Uterus (tissue), 4 donors: ENCODE results near the gene PLCL1. TPM values are rescaled to one million over a fixed set of nuclear protein-coding genes. Genes with fewer than 3 reads are reported as not detected.

Experiments used
- DNase-seq, 2 donors: peaks; one replicate each; pipeline ENCODE4 v3.0.0-alpha.2; 2019 to 2020
- H3K27ac ChIP-seq, 2 donors: fragments of 200-600 bp; sonication (generic); 1 replicate in 1 of 2; 2 replicates in 1 of 2; pipeline ENCODE4 v1.5.1; 2016 to 2018
- H3K27me3 ChIP-seq, 2 donors: fragments of 200-600 bp; sonication (generic); one replicate each; pipeline ENCODE4 v1.5.1; 2018 to 2019; ENCODE audit warnings: control low read depth in 1 of 2
- H3K36me3 ChIP-seq, 2 donors: fragments of 200-600 bp; sonication (generic); one replicate each; pipeline ENCODE4 v1.5.1; 2019; ENCODE audit warnings: control low read depth in 1 of 2
- H3K4me1 ChIP-seq, 2 donors: fragments of 200-600 bp; sonication (generic); one replicate each; pipeline ENCODE4 v1.5.1; 2018 to 2019; ENCODE audit warnings: control low read depth in 1 of 2
- H3K4me3 ChIP-seq, 2 donors: fragments of 200-600 bp; sonication (generic); 1 replicate in 1 of 2; 2 replicates in 1 of 2; pipeline ENCODE4 v1.5.1; 2018 to 2019; ENCODE audit warnings: mild to moderate bottlenecking in 1 of 2
- H3K9me3 ChIP-seq, 2 donors: fragments of 200-600 bp; sonication (generic); one replicate each; pipeline ENCODE4 v1.5.1; 2019; ENCODE audit warnings: control low read depth in 1 of 2
- POLR2A ChIP-seq, 2 donors: fragments of 450-650 bp; IDR thresholded peaks; one replicate each; pipeline ENCODE4 v1.6.1; 2016; ENCODE audit warnings: antibody characterized with exemption in 2 of 2, mild to moderate bottlenecking in 1 of 2, moderate library complexity in 1 of 2
- intact Hi-C: fragments of 100-400 bp; cut with DNase I; formaldehyde crosslinking; loops from one replicate; pipeline ENCODE4 v1.15.1; 2023; ENCODE audit warnings: low total_unique reads
- total RNA-seq, 4 donors: library from RNA; depleted of rRNA in 3 of 4; stranded (reverse); fragments of >200 nt in 3 of 4; gene quantifications; one replicate each; pipeline versions ENCODE4 v1.1.0 to v1.2.4, GENCODE V29; 2014 to 2023
- TF ChIP-seq, protein P1 (sequence below), 4 experiments: fragments of 200-600 bp in 2 of 4; fragments of 450-650 bp in 2 of 4; sonication (generic) in 2 of 4; IDR thresholded peaks; one replicate each; pipeline ENCODE4 v1.5.1; 2016 to 2019; ENCODE audit warnings: antibody characterized with exemption in 4 of 4, mild to moderate bottlenecking in 2 of 4, moderate library complexity in 1 of 4
- donor health status: DM: yes; HTN: yes; CAD: no.

The PLCL1 gene
- total RNA-seq, 4 donors from 2014 or later: 7.3 to 32.5 (median 15.0) TPM

DNA sequence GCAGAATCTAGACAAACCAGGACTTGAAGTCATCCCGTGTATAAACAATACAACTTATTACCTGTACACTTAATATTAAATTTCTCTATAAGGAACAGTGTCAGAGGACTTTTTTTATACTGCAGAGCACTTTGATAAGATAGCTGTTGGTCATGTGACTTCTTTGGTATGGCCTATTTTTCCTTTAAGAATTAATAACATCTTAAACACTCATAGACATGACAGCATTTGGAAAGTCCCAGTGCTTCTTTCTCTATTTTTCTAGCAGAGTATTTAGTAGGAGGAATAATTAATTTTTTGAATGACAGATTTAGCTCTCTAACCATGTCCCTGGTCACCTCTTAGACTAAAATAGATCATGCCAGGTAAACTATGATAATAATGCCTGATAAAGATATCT, 59.4 kb downstream of the PLCL1 start:
- Histone ChIP-seq H3K36me3 (no peaks in the 10 kb centered on the region), H3K27ac (no peak overlapping the region), H3K4me3 (no peak overlapping the region), H3K27me3 (no peaks in the 10 kb centered on the region), H3K4me1 (no peaks in the 10 kb centered on the region), H3K9me3 (peaks cover 0 to 2% of the 10 kb centered on the region in 2 donors)
- DNase-seq: no peak
- intact Hi-C loops: no loop called here
- TF ChIP-seq POLR2A (IDR thresholded peaks at IDR 0.05): no peak
- TF ChIP-seq, protein P1, sequence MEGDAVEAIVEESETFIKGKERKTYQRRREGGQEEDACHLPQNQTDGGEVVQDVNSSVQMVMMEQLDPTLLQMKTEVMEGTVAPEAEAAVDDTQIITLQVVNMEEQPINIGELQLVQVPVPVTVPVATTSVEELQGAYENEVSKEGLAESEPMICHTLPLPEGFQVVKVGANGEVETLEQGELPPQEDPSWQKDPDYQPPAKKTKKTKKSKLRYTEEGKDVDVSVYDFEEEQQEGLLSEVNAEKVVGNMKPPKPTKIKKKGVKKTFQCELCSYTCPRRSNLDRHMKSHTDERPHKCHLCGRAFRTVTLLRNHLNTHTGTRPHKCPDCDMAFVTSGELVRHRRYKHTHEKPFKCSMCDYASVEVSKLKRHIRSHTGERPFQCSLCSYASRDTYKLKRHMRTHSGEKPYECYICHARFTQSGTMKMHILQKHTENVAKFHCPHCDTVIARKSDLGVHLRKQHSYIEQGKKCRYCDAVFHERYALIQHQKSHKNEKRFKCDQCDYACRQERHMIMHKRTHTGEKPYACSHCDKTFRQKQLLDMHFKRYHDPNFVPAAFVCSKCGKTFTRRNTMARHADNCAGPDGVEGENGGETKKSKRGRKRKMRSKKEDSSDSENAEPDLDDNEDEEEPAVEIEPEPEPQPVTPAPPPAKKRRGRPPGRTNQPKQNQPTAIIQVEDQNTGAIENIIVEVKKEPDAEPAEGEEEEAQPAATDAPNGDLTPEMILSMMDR (IDR thresholded peaks at IDR 0.05): no peak

DNA sequence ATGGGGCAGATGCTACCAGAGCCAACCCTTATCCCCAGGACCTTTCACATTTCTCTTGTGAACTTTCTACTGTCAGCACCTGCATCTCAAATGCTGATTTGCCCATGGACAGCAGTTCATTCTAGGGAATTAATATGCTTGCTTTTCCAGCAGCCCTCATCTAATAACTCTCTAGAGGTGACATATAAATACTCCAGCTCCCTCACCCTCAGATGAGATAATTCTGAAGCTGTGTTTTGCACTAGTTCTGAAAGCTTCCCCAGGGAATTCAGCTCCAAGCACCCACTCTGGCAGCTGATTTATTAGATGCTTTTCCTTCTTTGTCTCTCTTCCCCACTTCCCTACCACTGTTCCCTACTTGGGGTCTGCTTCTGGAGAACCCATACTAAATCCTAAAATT, 62.1 kb downstream of the PLCL1 start:
- no peak for TF ChIP-seq POLR2A (IDR thresholded peaks at IDR 0.05)
- TF ChIP-seq, protein P1 (IDR thresholded peaks at IDR 0.05): no peak
- intact Hi-C loops: no loop called here
- DNase-seq: no peak
- Histone ChIP-seq H3K27me3 (no peaks in the 10 kb centered on the region), H3K9me3 (no peaks in the 10 kb centered on the region), H3K4me3 (no peak overlapping the region), H3K36me3 (no peaks in the 10 kb centered on the region), H3K27ac (no peak overlapping the region), H3K4me1 (no peaks in the 10 kb centered on the region)

DNA sequence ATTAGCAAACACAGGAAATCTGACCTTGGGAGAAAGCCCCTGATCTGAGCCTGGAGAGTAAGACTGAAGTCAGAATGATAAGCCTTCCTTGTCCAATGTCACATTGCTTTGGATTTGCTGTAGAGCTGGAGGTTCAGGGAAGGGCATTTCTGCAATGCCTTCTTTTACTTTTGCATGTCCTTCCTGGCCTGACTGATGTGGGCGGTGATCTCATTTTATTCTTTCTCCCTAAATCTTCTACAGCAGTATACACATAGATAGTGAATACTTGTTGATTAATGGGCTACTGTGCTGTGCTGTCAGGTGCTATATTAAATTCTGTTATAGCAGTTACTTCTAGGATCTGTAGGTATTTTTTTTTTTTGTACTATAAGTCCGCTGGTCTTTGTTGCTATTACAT, 62.6 kb downstream of the PLCL1 start:
- TF ChIP-seq, protein P1 (IDR thresholded peaks at IDR 0.05): no peak
- no peak for TF ChIP-seq POLR2A (IDR thresholded peaks at IDR 0.05)
- H3K4me3 ChIP-seq: no peak overlapping the region
- no peaks in the 10 kb centered on the region for H3K9me3 ChIP-seq
- no peaks in the 10 kb centered on the region for H3K36me3 ChIP-seq
- H3K4me1 ChIP-seq: no peaks in the 10 kb centered on the region
- intact Hi-C loops: no loop called here
- no peaks in the 10 kb centered on the region for H3K27me3 ChIP-seq
- H3K27ac ChIP-seq: no peak overlapping the region
- DNase-seq: no peak

DNA sequence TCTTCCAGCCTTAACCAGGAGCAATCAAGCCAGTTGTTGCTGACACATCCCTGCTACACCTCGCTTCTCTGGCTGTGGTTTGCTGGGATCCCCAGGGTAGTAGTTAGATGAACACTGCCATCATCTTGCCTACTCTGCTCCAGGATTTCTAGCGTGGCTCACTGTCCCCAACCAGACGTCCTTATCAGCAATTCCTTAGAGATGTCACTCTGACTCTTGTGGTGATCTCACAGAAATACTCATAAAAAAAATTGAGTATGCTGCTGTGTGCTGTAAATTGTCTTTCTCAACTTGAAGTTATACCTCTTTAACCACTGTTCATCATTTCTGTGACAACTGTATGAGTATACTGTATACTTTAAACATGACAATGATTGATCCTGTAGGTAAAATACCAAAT, 63.2 kb downstream of the PLCL1 start:
- H3K9me3 ChIP-seq: no peaks in the 10 kb centered on the region
- H3K27ac ChIP-seq: no peak overlapping the region
- H3K36me3 ChIP-seq: no peaks in the 10 kb centered on the region
- H3K4me1 ChIP-seq: no peaks in the 10 kb centered on the region
- no peak for DNase-seq
- no peak for TF ChIP-seq POLR2A (IDR thresholded peaks at IDR 0.05)
- TF ChIP-seq, protein P1 (IDR thresholded peaks at IDR 0.05): no peak
- H3K27me3 ChIP-seq: no peaks in the 10 kb centered on the region
- H3K4me3 ChIP-seq: no peak overlapping the region
- intact Hi-C loops: no loop called here

DNA sequence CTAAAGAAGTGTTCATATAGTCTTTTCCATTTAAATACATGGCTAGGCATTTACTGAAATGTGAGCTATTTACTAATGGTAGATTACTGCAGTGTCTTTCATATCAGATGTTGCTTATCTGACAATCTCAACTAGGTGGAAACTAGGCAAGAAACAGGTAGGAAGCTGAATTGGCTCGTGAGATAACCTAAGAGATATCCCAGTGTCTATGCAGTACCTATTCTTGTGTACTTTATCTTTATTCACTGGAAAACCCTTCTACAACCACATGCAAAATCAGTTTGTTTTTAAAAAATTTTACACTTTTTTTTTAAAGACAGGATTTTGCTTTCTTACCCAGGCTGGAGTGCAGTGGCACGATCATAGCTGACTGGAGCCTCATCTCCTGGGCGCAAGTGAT, 63.8 kb downstream of the PLCL1 start:
- H3K36me3 ChIP-seq: no peaks in the 10 kb centered on the region
- TF ChIP-seq, protein P1 (IDR thresholded peaks at IDR 0.05): no peak
- no peak for TF ChIP-seq POLR2A (IDR thresholded peaks at IDR 0.05)
- no peaks in the 10 kb centered on the region for H3K27me3 ChIP-seq
- no peak overlapping the region for H3K4me3 ChIP-seq
- no peaks in the 10 kb centered on the region for H3K4me1 ChIP-seq
- no peak overlapping the region for H3K27ac ChIP-seq
- intact Hi-C loops: no loop called here
- no peaks in the 10 kb centered on the region for H3K9me3 ChIP-seq
- no peak for DNase-seq
